CD4-positive, alpha-beta T cell treated with Interleukin-21 for 1 hour (primary cell): Measurements from ENCODE around the gene BRD1.

Experiments used
- DNase-seq: peaks from one replicate; pipeline ENCODE4 v3.0.0-alpha.2; 2020

BRD1 gene

DNA sequence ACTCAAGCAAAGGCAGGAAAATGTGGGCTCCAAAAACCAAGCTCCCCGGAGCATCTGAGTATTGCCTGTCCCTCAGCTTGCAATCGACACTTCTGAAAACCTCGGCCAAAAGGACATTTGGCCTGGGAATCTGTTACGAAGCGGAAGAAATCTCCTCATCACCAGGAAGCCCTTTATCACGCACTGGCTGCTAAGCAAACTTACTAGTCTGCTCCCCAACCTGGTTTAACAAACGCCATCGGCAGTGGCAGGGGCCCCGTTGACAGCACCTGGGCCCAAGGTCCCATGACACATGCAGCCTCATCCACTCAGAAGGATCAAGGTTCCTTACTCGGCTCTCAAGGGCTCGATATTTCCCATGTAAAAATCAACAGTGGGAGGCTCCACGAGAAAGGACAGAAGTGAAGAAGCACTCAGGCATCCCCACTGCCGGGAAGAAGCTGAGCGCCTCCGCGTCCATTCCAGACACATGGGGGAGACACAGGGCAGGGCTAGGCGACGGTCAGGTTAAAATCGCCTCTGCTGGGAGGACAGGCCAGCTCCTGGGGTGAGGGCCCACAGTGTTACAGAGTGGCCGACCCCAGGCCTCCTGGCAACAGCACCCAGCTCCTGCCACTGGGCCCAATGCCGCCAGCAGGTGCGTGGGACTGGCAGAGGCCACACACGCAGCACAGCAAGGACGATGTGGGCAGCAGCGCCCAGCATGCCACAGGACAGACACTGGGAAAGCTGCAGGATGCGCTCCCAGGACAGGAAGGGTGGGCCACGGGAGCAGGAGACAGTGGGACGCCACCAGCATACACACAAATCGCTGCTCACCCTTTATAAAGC is 27.1 kb downstream of the BRD1 start:
- DNase-seq: no peak

DNA sequence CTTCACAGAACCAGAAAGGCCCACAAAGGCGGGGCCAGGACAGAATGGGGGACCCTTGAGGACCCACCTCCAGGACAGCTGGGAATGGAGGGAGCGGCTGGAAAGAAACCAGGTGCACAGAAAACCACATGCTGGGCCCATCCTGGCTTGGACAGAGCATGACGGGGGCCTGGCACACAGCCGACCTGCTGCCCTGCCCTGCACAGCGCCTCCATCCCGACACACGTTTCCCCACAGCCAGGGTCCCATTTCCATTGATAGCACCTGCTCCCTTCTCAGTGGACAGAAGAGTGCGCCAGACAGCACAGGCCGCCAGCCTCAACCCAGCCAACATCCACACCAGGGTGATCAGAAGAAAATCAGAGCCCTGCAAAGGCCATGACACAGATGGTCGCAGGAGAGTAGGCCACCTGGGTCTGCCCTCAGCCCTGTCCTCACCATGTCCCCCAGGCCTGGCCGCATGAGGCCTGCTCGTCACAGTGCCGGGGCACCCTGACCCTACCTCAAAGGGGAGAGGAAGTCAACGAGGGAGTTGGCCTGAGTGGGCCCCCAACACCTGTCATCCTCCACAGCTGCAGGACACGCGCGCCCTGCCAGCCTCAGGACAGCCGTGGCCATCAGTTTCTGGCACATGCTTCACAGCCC is 28.1 kb downstream of the BRD1 start:
- no peak for DNase-seq

DNA sequence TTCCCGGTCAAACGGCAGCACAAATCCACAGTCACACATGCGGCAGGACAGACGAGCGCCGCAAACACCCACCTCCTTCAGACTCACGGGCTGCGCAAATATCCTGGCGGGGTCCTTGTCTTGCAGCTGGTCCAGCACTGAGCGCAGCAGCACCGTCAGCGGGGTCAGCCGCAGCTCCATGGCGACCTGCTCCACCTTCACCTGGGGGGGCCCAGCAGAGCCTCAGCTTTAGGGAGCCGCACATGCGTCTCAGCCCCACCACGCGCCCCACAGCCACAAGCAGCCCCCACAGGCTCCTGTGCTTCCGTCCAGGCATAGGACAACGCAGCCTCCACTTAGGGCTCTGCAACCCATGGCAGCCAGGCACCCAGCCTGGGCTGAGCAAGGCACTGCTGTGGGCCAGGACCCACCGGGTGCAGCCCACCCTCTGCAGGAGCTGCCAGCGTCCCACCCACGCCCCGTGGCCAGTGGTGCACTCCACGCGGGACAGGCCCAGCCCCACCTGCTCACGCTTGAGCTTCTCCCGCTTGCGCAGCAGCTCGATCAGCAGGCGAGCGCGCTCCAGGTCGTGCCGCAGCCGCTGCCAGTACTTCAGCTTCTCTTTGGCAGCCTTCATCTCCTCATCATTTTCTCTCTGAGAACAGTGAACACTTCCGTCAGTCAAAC is 29.1 kb downstream of the BRD1 start:
- no peak for DNase-seq

- no peak for DNase-seq
Observed at GRCh38 chr22:49797706-49798105, 30.0 kb downstream of the BRD1 start.

DNA sequence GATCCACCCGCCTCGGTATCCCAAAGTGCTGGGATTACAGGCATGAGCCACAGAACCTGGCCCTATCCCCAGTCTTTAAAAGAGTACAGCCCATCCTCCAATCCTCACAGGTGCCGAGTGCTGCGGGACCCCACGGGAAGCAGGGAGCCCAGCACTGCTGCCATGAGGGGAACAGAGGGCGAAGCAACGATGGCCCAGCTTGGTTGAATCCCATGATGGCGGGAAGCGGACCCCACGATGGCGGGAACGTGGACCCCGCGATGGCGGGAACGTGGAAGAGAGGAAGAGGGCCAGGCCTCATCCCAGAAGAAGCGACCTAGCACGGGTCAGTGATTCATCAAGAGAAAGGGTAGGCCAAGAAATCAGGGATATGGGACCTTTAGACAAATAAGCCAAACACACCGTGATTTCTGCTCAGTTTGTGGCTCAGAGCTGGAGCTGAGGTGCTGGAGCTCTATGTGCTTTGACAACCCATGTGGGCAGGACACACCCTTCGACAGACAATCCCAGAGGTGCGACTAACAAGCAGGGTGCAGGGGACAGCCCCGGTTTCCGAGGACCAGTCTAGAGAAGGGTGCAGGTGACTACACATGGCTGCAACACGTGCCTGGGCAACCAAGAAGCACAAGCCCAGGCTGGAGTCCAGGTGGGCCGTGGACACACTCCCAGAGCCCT is 30.9 kb downstream of the BRD1 start:
- DNase-seq: no peak

DNA sequence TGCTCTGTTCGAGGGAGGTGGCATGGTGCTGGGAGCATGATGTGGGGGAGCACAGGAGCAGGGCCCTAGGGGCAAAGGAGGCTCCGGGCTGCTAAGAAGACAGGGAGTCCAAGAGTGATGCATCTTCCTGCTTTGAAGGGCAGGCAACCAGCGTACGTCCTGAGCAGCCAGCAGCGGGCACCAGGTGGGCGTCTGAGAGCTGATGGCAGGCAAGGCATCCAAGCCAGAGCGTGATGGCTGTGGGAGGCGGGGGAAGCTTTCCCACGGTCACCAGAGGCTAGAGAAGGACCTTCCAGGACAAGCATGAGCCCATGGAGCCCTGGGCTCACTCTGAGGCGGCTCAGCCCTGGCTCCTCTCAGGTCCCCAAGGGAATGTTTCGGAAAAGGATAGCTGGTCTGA is 32.2 kb downstream of the BRD1 start:
- no peak for DNase-seq

DNA sequence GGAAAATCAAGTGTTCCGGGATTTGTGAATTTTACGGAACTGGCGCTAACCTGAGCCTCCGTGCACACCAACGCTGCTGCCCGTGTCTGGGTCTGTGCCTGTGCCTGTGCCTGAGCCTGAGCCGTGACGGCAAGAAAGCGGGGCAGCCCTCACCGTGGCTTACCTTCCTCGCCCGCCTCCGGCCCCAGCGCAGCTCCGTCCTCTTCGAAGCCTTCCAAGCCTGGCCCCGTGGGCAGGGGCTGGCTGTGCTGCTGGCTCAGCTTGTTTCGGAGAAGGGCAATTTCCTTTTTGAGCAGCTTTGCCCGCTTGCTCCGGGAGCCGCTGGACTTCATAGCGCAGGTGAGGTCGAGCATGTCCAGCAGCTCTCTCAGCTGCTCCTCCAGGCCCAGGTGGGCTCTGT is 33.8 kb downstream of the BRD1 start:
- no peak for DNase-seq

GRCh38 chr22:49793296-49793695 is 34.4 kb downstream of the BRD1 start:
- DNase-seq: no peak

DNA sequence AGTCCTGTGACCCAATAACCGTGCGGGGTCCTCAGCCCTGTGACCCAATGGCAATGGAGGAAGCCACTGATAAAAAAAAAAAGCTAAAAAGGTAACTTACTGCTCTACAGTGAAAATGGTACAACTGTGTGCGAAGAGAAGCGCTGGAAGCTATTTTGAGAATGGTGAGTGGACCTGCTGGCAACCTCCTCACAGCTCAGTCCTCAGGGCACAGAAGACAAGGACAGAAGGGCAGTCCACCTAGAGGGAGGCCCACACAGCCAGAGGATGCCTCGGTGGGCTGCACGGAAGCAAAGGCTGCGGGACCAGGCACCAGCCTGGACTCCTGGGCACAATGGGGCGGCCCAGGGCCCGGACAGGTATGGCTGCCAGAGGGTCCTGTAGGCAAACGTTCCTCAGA is 35.6 kb downstream of the BRD1 start:
- DNase-seq: no peak

DNA sequence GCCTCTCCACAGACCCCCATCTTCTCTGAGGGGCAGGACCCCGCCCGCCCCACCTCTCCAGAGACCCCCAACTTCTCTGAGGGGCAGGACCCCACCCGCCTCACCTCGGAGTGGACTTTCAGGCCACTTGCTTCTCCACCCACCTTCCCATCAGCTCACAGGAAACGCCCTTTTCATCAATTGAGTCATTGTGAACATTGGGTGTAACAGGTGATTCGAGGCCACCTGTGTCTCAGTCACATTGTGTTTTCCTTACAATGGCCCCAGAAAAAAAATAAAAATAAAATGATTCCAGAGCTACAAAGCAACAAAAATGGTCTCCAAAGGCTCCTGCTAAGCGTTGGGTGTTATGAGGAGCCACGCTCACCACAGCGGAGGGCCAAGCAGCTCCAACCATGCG is 36.0 kb downstream of the BRD1 start:
- no peak for DNase-seq

DNA sequence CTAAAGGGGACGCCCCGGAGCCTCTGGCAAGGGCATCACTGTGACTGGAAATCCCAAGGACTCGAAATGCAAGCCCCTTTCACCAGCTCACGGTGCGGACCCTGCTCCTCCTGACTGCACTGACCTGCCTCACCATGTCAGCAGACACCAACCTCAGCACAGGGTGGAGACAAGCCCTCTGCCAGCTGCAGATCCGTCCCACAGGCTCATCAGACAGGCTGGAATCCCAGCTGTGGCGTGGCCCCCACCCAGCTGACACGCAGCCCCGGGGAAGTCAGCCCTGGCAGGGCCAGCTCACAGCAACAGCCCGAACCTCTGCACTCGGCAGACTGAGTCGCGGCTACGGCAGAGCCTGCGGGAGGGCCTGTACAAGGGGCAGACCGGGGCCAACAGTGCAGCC is 36.8 kb downstream of the BRD1 start:
- DNase-seq: no peak

GRCh38 chr22:49789289-49790141 is 38.2 kb downstream of the BRD1 start:
- DNase-seq: peak; percentile 42

- peak; percentile 22 for DNase-seq
Observed at GRCh38 chr22:49788504-49788903, 39.2 kb downstream of the BRD1 start.

- DNase-seq: no peak
Observed at GRCh38 chr22:49787861-49788260, 39.8 kb downstream of the BRD1 start.

GRCh38 chr22:49786976-49787706 is 40.5 kb downstream of the BRD1 start:
- DNase-seq: no peak

GRCh38 chr22:49785841-49786471 is 41.7 kb downstream of the BRD1 start:
- no peak for DNase-seq

GRCh38 chr22:49785046-49785521 is 42.6 kb downstream of the BRD1 start:
- peak; percentile 20 for DNase-seq

- no peak for DNase-seq
Observed at GRCh38 chr22:49784630-49784971, 43.1 kb downstream of the BRD1 start.

- DNase-seq: no peak
Observed at GRCh38 chr22:49783926-49784629, 43.6 kb downstream of the BRD1 start.

DNA sequence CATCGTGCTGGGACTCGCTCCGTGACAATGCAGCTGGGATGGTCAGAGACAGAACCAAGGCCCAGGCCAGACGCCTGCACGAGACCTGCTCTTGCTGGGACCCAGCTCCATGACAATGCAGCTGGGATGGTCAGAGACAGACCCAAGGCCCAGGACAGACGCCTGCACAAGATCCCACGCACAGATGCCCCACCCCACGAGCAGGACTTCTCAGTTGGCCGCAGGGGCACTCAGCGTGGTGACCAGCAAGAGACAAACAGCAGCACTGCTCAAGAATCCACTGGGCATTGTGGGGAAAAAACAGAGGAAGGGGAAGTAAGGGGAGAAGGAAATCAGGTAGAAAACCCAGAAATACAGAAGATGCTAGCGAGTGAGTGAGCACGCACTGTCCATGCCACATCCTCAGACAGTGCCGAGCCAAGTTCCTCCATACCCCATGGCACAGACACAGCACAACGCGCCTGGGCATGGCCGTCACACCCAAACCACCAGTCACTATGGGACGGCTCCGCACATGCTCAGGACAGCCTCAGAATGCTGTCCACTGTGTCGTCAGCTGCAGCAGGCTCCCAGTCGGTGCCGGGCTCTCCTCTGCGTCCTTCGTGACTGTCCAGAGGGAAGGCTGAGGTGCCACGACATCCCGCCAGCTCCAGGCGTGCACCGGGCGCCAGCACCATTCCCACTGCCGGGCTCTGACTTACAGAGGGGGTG is 44.5 kb downstream of the BRD1 start:
- no peak for DNase-seq
